ENCODE data around the gene DEFB113. TPM values are rescaled to one million over a fixed set of nuclear protein-coding genes. Genes with fewer than 3 reads are reported as not detected.

DEFB113 gene
- total and polyA plus RNA-seq, 2 donors (not counting 1 experiment from before 2014, with no cell fraction given), result not detected

- intact Hi-C loops (cut with micrococcal nuclease), result no loop called here
- CTCF ChIA-PET, result no interaction called here
- no peak overlapping the region for H3K27ac Mint-ChIP-seq
- no peaks in the 10 kb centered on the region for H3K27me3 Mint-ChIP-seq
- peaks cover 0 to 2% (median 0%) of the 10 kb centered on the region in 3 donors for H3K9me3 ChIP-seq (ENCODE audit: control extremely low read depth in 1 of 3, control insufficient read depth in 2 of 3, insufficient read depth in 1 of 3, low read length in 2 of 3)
- POLR2A ChIA-PET, result no interaction called here
- no peaks in the 10 kb centered on the region for H3K79me2 ChIP-seq (ENCODE audit: control insufficient read depth, insufficient read depth, low read length)
- H2AFZ ChIP-seq (ENCODE audit: insufficient read depth, low read depth, low read length, poor library complexity, severe bottlenecking), result no peak overlapping the region
- H3K36me3 ChIP-seq (replicated peaks in 1 of 2; ENCODE audit: control extremely low read depth in 1 of 2, control insufficient read depth in 1 of 2, extremely low read depth in 1 of 2, insufficient read depth in 2 of 2, low read length in 1 of 2), result no peaks in the 10 kb centered on the region
- no peaks in the 10 kb centered on the region for H3K4me1 ChIP-seq (ENCODE audit: control insufficient read depth in 2 of 2, insufficient read depth in 2 of 2, low read length in 2 of 2)
- no peak overlapping the region for H3K27ac ChIP-seq (ENCODE audit: low read length in 2 of 2)
- no peak overlapping the region for H3K4me3 ChIP-seq (ENCODE audit: control extremely low read depth in 1 of 5, extremely low read depth in 1 of 5, insufficient read depth in 1 of 5, low read depth in 2 of 5, low read length in 4 of 5)
- no peak overlapping the region for H3K4me3 Mint-ChIP-seq
- H3K27me3 ChIP-seq (replicated peaks in 1 of 4; ENCODE audit: control extremely low read depth in 1 of 4, control insufficient read depth in 3 of 4, insufficient read depth in 4 of 4, low read length in 3 of 4), result no peaks in the 10 kb centered on the region
- H3K9ac ChIP-seq (ENCODE audit: low read length), result no peak overlapping the region
- 100% methylated on average over 1 of the region's 4 CpGs for WGBS (ENCODE audit: insufficient coverage)
- ATAC-seq (ENCODE audit: low read depth) (no peak), DNase-seq (no peak)
- TF ChIP-seq CTCF (IDR thresholded peaks at IDR 0.05) (no peak), EZH2 (IDR thresholded peaks at IDR 0.05; ENCODE audit: borderline replicate concordance, insufficient read depth, low read depth, low read length, poor library complexity, severe bottlenecking) (no peak)
- no peaks in the 10 kb centered on the region for H4K20me1 ChIP-seq (ENCODE audit: control insufficient read depth, insufficient read depth, low read length, poor library complexity, severe bottlenecking)
- H3K4me1 Mint-ChIP-seq, result no peaks in the 10 kb centered on the region
- H3K9me3 Mint-ChIP-seq (ENCODE audit: insufficient read depth), result peaks cover 14% of the 10 kb centered on the region
- H3K4me2 ChIP-seq (replicated peaks; ENCODE audit: low read depth, low read length, poor library complexity, severe bottlenecking), result no peak overlapping the region
Measured at GRCh38 chr6:49949062-49949461, 20.4 kb downstream of the DEFB113 start.

GRCh38 chr6:49946835-49947234 is 22.6 kb downstream of the DEFB113 start:
- POLR2A ChIA-PET, result no interaction called here
- peaks cover 18% of the 10 kb centered on the region for H3K9me3 Mint-ChIP-seq (ENCODE audit: insufficient read depth)

More at GRCh38 chr6:49946835-49947234, 22.6 kb downstream of the DEFB113 start:
- Histone ChIP-seq H3K4me2 (replicated peaks; ENCODE audit: low read depth, low read length, poor library complexity, severe bottlenecking) (no peak overlapping the region), H3K4me3 (ENCODE audit: control extremely low read depth in 1 of 5, extremely low read depth in 1 of 5, insufficient read depth in 1 of 5, low read depth in 2 of 5, low read length in 4 of 5) (no peak overlapping the region), H3K27me3 (replicated peaks in 1 of 4; ENCODE audit: control extremely low read depth in 1 of 4, control insufficient read depth in 3 of 4, insufficient read depth in 4 of 4, low read length in 3 of 4) (no peaks in the 10 kb centered on the region), H3K4me1 (ENCODE audit: control insufficient read depth in 2 of 2, insufficient read depth in 2 of 2, low read length in 2 of 2) (no peaks in the 10 kb centered on the region), H2AFZ (ENCODE audit: insufficient read depth, low read depth, low read length, poor library complexity, severe bottlenecking) (no peak overlapping the region), H3K27ac (ENCODE audit: low read length in 2 of 2) (no peak overlapping the region), H3K9ac (ENCODE audit: low read length) (no peak overlapping the region), H3K79me2 (ENCODE audit: control insufficient read depth, insufficient read depth, low read length) (no peaks in the 10 kb centered on the region), H3K36me3 (replicated peaks in 1 of 2; ENCODE audit: control extremely low read depth in 1 of 2, control insufficient read depth in 1 of 2, extremely low read depth in 1 of 2, insufficient read depth in 2 of 2, low read length in 1 of 2) (no peaks in the 10 kb centered on the region), H4K20me1 (ENCODE audit: control insufficient read depth, insufficient read depth, low read length, poor library complexity, severe bottlenecking) (no peaks in the 10 kb centered on the region), H3K9me3 (ENCODE audit: control extremely low read depth in 1 of 3, control insufficient read depth in 2 of 3, insufficient read depth in 1 of 3, low read length in 2 of 3) (peaks cover 0 to 2% (median 0%) of the 10 kb centered on the region in 3 donors)
- WGBS (ENCODE audit: insufficient coverage), result no CpG with 5 or more reads among the region's 2 CpGs
- CTCF ChIA-PET, result no interaction called here
- ATAC-seq (ENCODE audit: low read depth), result no peak
- TF ChIP-seq CTCF (IDR thresholded peaks at IDR 0.05), result no peak
- no peak for TF ChIP-seq EZH2 (IDR thresholded peaks at IDR 0.05; ENCODE audit: borderline replicate concordance, insufficient read depth, low read depth, low read length, poor library complexity, severe bottlenecking)
- no peaks in the 10 kb centered on the region for H3K4me1 Mint-ChIP-seq
- H3K4me3 Mint-ChIP-seq, result no peak overlapping the region
- DNase-seq, result no peak
- H3K27me3 Mint-ChIP-seq, result no peaks in the 10 kb centered on the region
- intact Hi-C loops (cut with micrococcal nuclease), result no loop called here
- no peak overlapping the region for H3K27ac Mint-ChIP-seq

Data from B cell (primary cell).